Measurements from ENCODE around the gene FXYD7. TPM values are rescaled to one million over a fixed set of nuclear protein-coding genes. Genes with fewer than 3 reads are reported as not detected.

Gene FXYD7
- total RNA-seq, 2 donors from 2014 or later: 1.1 TPM; not detected in 1

GRCh38 chr19:35144259-35144599, 1.2 kb downstream of the FXYD7 start:
- Histone ChIP-seq H3K4me1 (ENCODE audit: control insufficient read depth, insufficient read depth, low read length) (no peaks in the 10 kb centered on the region), H3K9me3 (ENCODE audit: control insufficient read depth, low read length) (no peaks in the 10 kb centered on the region), H3K36me3 (ENCODE audit: control insufficient read depth, insufficient read depth, low read length) (no peaks in the 10 kb centered on the region), H3K9ac (ENCODE audit: extremely low read depth, low read length, poor library complexity, severe bottlenecking) (no peak overlapping the region), H3K4me3 (ENCODE audit: low read length) (no peak overlapping the region), H3K27ac (ENCODE audit: low read depth, low read length) (no peak overlapping the region), H3K27me3 (ENCODE audit: control insufficient read depth, insufficient read depth, low read length, poor library complexity, severe bottlenecking) (peaks cover 53% of the 10 kb centered on the region)
- Mint-ChIP-seq H3K27ac (no peak overlapping the region), H3K4me1 (peaks cover 10% of the 10 kb centered on the region), H3K27me3 (ENCODE audit: insufficient read depth) (peaks cover 42% of the 10 kb centered on the region), H3K4me3 (no peak overlapping the region), H3K36me3 (ENCODE audit: low read depth) (no peaks in the 10 kb centered on the region), H3K9me3 (no peaks in the 10 kb centered on the region)
- no peak for DNase-seq
- TF ChIP-seq, protein P1, sequence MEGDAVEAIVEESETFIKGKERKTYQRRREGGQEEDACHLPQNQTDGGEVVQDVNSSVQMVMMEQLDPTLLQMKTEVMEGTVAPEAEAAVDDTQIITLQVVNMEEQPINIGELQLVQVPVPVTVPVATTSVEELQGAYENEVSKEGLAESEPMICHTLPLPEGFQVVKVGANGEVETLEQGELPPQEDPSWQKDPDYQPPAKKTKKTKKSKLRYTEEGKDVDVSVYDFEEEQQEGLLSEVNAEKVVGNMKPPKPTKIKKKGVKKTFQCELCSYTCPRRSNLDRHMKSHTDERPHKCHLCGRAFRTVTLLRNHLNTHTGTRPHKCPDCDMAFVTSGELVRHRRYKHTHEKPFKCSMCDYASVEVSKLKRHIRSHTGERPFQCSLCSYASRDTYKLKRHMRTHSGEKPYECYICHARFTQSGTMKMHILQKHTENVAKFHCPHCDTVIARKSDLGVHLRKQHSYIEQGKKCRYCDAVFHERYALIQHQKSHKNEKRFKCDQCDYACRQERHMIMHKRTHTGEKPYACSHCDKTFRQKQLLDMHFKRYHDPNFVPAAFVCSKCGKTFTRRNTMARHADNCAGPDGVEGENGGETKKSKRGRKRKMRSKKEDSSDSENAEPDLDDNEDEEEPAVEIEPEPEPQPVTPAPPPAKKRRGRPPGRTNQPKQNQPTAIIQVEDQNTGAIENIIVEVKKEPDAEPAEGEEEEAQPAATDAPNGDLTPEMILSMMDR (conservative IDR thresholded peaks at IDR 0.05): no peak
- 31% methylated on average over 4 of the region's 6 CpGs; no CpG with 5 or more reads in 1 of the 2 experiments for WGBS, 2 experiments (ENCODE audit: insufficient coverage in 1 of 2, insufficient read length in 1 of 2)

- Mint-ChIP-seq H3K27ac (no peak overlapping the region), H3K4me3 (no peak overlapping the region), H3K4me1 (peaks cover 10% of the 10 kb centered on the region), H3K9me3 (no peaks in the 10 kb centered on the region), H3K36me3 (ENCODE audit: low read depth) (no peaks in the 10 kb centered on the region), H3K27me3 (ENCODE audit: insufficient read depth) (peaks cover 42% of the 10 kb centered on the region)
- Histone ChIP-seq H3K27me3 (ENCODE audit: control insufficient read depth, insufficient read depth, low read length, poor library complexity, severe bottlenecking) (peaks cover 53% of the 10 kb centered on the region), H3K4me3 (ENCODE audit: low read length) (no peak overlapping the region), H3K9ac (ENCODE audit: extremely low read depth, low read length, poor library complexity, severe bottlenecking) (no peak overlapping the region), H3K4me1 (ENCODE audit: control insufficient read depth, insufficient read depth, low read length) (no peaks in the 10 kb centered on the region), H3K9me3 (ENCODE audit: control insufficient read depth, low read length) (no peaks in the 10 kb centered on the region), H3K27ac (ENCODE audit: low read depth, low read length) (no peak overlapping the region), H3K36me3 (ENCODE audit: control insufficient read depth, insufficient read depth, low read length) (no peaks in the 10 kb centered on the region)
- TF ChIP-seq, protein P1 (conservative IDR thresholded peaks at IDR 0.05): no peak
- WGBS, 2 experiments (ENCODE audit: insufficient coverage in 1 of 2, insufficient read length in 1 of 2): 30 to 38% methylated on average over 5 to 13 of the region's 15 CpGs
- DNase-seq: peak; percentile 85
These were observed 1.8 kb downstream of the FXYD7 start for GRCh38 chr19:35144600-35145436.

GRCh38 chr19:35146746-35147459, 3.8 kb downstream of the FXYD7 start:
- H3K9me3 Mint-ChIP-seq: no peaks in the 10 kb centered on the region
- H3K9me3 ChIP-seq (ENCODE audit: control insufficient read depth, low read length): no peaks in the 10 kb centered on the region
- no peak overlapping the region for H3K27ac Mint-ChIP-seq
- no peak overlapping the region for H3K4me3 ChIP-seq (ENCODE audit: low read length)
- no peaks in the 10 kb centered on the region for H3K36me3 ChIP-seq (ENCODE audit: control insufficient read depth, insufficient read depth, low read length)
- H3K36me3 Mint-ChIP-seq (ENCODE audit: low read depth): no peaks in the 10 kb centered on the region
- peaks cover 37% of the 10 kb centered on the region for H3K27me3 ChIP-seq (ENCODE audit: control insufficient read depth, insufficient read depth, low read length, poor library complexity, severe bottlenecking)
- no peak overlapping the region for H3K9ac ChIP-seq (ENCODE audit: extremely low read depth, low read length, poor library complexity, severe bottlenecking)
- no peak overlapping the region for H3K27ac ChIP-seq (ENCODE audit: low read depth, low read length)
- TF ChIP-seq, protein P1 (conservative IDR thresholded peaks at IDR 0.05): no peak
- no peak for DNase-seq
- H3K4me1 Mint-ChIP-seq: peaks cover 6% of the 10 kb centered on the region
- 86 to 91% methylated on average over 6 to 7 of the region's 7 CpGs for WGBS, 2 experiments (ENCODE audit: insufficient coverage in 1 of 2, insufficient read length in 1 of 2)
- H3K4me3 Mint-ChIP-seq: no peak overlapping the region
- H3K27me3 Mint-ChIP-seq (ENCODE audit: insufficient read depth): peaks cover 33% of the 10 kb centered on the region
- no peaks in the 10 kb centered on the region for H3K4me1 ChIP-seq (ENCODE audit: control insufficient read depth, insufficient read depth, low read length)

Measured in endodermal cell (in vitro differentiated cells).